HG02763 (cell line): ENCODE results near the gene PRG3.
"Not testable (repeated sequence)": the region's sequence is repeated elsewhere in the genome, so short reads cannot be mapped to it uniquely, and the experiment has no call there.

Source experiments
- ATAC-seq: cut with Tn5 transposase; IDR thresholded peaks from one replicate; pipeline ENCODE4 v1.9.1; 2021; ENCODE audit warnings: mild to moderate bottlenecking, moderate library complexity; ENCODE audit not compliant: unreplicated experiment

PRG3 gene

DNA sequence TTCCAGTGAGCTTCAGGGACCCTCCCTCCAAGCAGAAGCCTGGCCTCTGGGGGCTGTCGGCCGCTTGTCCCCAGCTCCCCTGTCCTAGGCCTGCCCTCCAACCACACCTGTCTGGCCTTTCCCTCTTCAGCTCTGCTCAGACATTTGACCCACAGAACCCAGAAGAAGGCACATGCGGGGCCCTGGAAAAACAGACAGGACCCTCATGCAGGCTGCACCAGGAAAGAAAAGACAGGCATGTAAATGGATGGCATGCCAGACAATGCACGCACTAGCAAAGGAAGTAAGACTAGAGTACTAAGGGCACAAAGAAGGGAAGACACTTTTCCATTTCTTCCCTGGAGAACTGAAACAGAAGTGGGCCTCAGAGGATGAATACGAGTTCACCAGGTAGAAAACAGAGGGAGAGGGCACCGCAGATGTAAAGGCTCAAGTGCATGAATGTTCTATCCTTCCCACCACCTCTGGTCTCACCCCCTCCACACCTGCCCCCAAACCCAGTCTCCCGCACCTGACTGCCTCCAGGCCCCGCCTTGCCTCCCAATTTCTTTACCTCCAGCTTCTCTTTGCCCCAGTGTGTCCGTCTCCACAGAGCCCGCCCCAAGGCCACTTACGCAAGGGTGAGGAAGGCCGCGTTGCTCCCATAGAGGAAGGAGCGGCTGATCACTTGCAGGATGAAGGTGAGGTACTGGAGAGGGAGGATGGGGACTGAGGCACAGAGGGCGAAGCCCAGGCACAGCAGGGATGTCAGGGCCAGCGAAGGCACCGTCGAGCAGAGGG, 28.6 kb upstream of the PRG3 start:
- ATAC-seq = no peak

DNA sequence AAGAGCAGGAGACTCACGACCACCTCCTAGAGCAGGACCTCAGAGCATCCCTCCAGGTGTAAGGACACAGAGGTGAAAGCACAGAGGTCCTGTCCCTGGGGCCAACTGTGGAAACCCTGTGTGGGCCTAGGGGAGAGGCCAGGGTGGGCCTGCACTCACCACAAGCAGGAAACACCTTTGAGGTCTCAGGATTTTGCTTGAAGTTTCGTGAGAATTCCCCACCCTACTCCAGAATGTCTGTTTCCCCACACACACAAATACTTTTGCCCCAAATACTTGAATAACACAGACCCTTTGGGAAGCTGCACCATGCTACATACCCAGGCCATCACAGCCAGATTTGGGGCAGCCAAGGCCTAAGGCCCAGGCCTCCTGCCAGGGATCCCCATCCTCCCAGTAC, 27.8 kb upstream of the PRG3 start:
- ATAC-seq = no peak

DNA sequence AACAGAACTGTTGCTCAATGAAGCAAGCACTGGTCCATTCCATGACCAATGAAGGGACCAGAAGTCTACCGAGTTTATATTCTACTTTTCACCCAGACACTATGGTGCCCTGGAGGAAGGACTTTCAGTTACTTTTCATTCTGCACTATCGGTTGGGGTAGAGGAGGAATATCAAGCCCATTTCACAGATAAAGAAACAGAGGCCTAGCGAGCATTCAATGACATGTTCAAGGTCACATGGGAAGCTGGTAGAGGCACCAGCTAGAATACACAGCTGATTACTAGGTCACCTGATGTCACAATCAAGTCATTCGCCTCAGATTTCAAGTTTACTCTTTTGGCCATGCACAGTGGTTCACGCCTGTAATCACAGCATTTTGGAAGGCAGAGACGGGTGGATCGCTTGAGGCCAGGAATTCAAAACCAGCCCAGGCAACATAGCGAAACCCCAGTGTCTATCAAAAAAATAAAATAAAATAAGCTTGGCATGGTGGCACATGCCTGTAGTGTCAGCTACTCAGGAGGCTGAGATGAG, 27.1 kb upstream of the PRG3 start:
- no peak for ATAC-seq

GRCh38 chr11:57407010-57407920, 26.3 kb upstream of the PRG3 start:
- ATAC-seq = no peak

GRCh38 chr11:57406337-57406904, 25.5 kb upstream of the PRG3 start:
- peak; percentile 71 for ATAC-seq

DNA sequence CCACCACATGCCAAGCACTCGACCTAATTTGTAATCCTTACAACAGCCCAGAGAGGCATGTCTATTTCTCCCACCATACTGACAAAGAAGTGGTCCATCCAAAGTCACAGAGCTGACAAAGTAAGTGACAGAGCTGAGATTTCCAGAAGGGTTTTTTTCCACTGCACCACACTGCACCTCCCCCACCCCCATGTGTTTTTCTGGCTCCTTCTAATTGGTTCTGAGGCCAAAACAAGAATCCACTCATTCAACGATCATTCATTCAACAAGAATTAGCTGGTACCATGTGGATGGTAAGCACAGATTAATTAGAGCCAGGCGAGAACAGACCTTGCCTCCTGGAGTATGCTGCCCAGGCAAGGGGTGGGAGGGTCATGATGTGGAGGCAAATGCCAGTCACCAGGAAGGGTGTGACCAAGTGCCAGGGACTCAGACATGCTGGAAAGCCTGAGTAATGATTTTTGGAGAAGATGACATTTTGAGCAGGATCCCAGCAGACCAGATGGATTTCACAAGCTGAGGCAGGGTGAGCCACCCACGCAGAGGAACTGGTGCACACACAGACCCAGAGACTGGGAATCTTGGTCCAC, 24.4 kb upstream of the PRG3 start:
- no peak for ATAC-seq

DNA sequence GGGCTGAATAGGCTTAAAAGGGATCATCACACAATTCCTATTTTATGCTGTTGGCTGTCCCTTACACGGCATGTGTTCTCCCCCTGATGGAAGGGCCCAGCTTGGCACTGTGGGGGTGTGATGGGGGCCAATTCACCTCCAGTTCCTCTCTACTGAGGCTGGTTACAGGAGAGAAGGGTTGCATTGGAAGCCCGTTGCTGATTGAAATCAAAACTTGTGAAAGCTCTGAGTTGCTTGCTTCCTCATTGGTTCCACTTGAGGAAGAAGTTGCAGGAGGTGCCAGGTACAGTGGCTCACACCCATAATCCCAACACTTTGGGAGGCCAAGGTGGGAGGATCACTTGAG, 22.8 kb upstream of the PRG3 start:
- ATAC-seq = no peak

GRCh38 chr11:57403003-57403801, 22.3 kb upstream of the PRG3 start:
- ATAC-seq = not testable (repeated sequence)

DNA sequence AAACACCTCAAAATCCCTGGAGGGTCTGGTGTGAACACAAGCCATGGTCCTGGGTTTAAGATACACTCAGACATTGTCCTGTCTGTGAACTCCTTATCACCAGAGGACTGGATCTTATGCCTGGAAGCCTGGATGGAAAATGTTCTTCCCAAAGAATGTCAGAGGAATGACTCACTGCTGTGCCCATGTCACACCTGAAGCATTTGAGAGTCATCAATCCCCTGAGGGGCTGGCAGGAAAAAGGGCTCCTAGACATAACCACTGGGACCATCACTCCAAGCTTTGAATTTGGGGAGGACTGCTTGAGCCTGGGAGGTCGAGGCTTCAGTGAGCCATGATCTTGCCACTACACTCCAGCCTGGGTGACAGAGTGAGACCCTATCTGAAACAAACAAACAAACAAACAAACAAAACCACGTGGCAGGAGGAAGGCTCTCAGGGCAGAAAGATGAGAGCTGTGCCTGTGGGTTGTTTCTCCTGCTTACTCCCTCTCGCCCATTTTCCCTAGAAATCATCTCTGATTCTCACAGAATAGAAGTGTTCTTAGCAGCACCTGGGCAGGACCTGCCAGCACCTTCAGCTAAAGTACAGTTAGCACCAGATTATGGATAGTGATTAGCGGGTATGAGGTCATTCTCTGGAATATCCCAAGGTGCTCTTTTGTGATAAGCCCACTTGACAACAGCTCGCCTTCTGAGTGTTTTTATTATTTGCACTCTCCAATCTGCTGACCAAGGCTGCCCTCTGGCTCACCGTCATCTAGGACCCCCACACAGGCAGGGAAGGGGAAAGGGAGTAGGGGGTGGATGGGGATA, 21.4 kb upstream of the PRG3 start:
- no peak for ATAC-seq

DNA sequence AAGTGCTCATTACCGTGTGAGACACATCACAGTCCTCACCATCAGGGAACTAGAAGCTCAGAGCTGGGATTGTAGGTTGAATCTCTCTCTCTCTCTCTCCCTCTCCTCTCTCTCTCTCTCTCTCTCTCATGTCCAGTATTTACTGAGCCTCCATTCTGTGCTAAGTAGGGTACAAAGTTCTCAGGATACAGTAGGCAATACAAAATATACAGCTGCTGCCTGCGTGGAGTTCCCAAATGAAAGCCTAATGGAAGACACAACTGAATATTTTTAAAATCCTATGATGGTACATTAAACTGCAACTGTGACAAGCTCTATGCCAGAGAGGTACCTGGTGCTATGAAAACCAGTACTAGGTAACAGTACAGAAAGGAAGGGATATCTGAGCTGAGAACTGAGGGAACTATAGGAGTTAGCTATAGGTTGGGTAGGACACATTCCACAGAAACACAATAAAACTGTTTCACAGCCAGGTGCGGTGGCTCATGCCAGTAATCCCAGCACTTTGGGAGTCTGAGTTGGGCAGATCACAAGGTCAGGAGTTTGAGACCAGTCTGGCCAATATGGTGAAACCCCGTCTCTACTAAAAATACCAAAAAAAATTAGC, 19.1 kb upstream of the PRG3 start:
- no peak for ATAC-seq

DNA sequence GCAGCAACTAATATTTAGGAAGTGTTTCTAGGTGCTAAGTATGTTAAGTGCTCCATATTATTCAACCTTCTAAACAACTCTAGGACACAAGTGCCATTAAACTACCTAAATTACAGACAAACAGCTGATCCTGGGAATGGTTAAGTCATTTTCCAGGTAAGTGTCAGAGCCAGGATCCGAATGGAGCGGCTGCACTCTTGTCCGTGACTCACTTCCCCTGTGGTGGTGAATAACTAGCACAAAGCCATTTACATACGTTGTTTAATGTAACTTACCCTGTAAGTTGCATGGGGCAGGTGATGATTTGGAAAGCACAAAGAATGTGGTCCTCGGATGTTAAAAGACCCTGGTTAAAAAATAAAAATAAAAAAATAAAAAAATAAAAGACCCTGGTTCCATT, 18.3 kb upstream of the PRG3 start:
- ATAC-seq = no peak

DNA sequence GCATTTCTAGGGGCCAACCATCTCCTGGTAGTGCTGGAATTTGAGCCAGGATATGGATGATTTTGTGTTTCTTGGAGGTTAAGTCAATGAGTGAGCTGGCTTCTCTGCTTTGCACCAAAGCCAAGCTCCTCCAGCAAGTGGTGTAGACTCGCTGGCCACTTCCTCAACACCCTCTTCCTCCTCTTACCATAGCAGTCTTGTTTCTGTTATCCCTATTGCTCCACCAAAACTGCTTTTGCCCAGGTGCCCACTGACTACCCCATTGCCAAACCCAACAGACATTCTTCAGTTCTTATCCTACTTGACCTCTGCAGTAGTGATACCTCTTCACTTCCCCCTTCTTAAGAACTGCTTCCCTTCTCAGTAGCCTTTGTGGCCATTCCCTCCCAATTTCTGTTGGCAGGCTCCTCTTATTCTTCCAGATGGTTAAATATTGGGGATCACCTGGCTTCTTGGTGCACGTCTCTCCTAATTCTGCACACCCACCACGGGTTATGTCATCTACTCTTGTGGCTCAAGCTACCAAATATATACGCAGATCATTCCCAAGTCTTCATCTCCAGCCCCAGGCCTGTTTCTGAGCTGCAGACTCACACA, 16.5 kb upstream of the PRG3 start:
- no peak for ATAC-seq

- no peak for ATAC-seq
These were observed 15.8 kb upstream of the PRG3 start for GRCh38 chr11:57396744-57397143.

GRCh38 chr11:57395905-57396623, 15.1 kb upstream of the PRG3 start:
- no peak for ATAC-seq

GRCh38 chr11:57394203-57394965, 13.4 kb upstream of the PRG3 start:
- ATAC-seq = no peak

GRCh38 chr11:57392763-57393105, 11.8 kb upstream of the PRG3 start:
- ATAC-seq = no peak

DNA sequence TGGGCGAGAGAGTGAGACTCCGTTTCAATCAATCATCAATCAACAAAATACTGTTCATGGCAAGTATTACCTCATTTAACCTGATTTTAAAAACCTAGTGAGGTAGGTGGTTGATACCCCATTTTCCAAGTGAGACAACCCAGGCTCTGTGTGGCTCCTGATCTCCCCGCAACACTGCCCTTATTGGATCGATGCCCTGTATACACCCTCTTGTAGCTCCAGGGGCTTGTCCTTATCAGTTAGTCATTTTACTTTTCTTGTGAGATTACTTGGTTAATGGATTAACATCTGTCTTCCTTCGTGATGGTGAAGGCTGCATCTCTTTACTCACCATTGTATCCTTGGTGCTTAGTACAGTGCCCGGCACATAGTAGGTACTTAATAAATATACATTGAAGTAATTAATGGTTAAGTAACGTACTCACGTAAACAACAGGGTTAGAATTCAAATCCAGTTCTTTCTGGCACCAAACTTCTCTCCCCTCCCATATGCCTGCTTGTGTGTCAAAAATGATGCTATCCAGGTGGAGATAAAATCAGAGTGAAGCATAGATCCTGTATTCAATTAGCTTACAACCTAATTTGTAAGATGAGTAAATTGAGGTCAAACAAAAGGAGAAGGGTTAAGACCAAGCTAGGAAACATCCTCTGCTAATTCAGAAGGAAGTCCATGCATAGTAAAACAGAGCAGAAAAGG, 11.3 kb upstream of the PRG3 start:
- no peak for ATAC-seq
